ENCODE data around the gene ARHGEF38.

ARHGEF38 gene

DNA sequence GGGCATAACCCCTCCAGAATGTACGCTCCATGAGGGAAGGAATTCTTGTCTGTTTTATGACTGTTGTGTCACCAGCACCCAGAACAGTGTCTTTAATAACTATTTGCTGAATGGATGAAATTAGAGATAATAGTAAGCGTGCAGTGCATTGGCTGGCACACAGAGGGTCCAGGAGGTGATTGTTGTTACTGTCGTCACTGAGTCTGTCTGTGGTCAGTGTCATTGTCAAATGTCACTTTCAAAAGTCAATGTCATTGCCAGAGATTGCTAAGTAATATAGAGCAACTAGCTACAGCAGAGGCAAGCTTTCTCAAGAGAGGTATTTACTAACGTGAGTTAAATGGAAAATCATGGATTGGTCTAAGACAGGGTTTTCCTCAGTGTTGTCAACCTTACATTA lies 70.7 kb downstream of the ARHGEF38 start:
- Histone ChIP-seq H3K27me3 (ENCODE audit: insufficient read depth, low read length, poor library complexity, severe bottlenecking) (no peaks in the 10 kb centered on the region), H3F3A (ENCODE audit: low read depth) (no peaks in the 10 kb centered on the region), H3K4me1 (ENCODE audit: insufficient read depth, low read length, poor library complexity, severe bottlenecking) (no peaks in the 10 kb centered on the region), H3K79me2 (ENCODE audit: insufficient read depth, low read length) (no peaks in the 10 kb centered on the region), H3K4me3 (ENCODE audit: low read length, poor library complexity, severe bottlenecking) (no peak overlapping the region), H3K9me3 (ENCODE audit: insufficient read depth, low read depth, low read length) (no peaks in the 10 kb centered on the region), H3K9ac (ENCODE audit: low read depth, low read length, poor library complexity, severe bottlenecking) (no peak overlapping the region), H4K20me1 (ENCODE audit: insufficient read depth, low read length, poor library complexity, severe bottlenecking) (no peaks in the 10 kb centered on the region), H3K36me3 (ENCODE audit: insufficient read depth, low read length) (no peaks in the 10 kb centered on the region), H2AFZ (ENCODE audit: low read length) (no peak overlapping the region), H3K9me2 (replicated peaks; ENCODE audit: low read depth, low read length) (no peaks in the 10 kb centered on the region), H3K4me2 (ENCODE audit: low read depth, low read length, poor library complexity, severe bottlenecking) (no peak overlapping the region)
- TF ChIP-seq EZH2phosphoT487 (IDR thresholded peaks at IDR 0.05; ENCODE audit: borderline replicate concordance), result no peak
- TF ChIP-seq, protein P1, sequence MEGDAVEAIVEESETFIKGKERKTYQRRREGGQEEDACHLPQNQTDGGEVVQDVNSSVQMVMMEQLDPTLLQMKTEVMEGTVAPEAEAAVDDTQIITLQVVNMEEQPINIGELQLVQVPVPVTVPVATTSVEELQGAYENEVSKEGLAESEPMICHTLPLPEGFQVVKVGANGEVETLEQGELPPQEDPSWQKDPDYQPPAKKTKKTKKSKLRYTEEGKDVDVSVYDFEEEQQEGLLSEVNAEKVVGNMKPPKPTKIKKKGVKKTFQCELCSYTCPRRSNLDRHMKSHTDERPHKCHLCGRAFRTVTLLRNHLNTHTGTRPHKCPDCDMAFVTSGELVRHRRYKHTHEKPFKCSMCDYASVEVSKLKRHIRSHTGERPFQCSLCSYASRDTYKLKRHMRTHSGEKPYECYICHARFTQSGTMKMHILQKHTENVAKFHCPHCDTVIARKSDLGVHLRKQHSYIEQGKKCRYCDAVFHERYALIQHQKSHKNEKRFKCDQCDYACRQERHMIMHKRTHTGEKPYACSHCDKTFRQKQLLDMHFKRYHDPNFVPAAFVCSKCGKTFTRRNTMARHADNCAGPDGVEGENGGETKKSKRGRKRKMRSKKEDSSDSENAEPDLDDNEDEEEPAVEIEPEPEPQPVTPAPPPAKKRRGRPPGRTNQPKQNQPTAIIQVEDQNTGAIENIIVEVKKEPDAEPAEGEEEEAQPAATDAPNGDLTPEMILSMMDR (conservative IDR thresholded peaks at IDR 0.05; ENCODE audit: low read length), result no peak

DNA sequence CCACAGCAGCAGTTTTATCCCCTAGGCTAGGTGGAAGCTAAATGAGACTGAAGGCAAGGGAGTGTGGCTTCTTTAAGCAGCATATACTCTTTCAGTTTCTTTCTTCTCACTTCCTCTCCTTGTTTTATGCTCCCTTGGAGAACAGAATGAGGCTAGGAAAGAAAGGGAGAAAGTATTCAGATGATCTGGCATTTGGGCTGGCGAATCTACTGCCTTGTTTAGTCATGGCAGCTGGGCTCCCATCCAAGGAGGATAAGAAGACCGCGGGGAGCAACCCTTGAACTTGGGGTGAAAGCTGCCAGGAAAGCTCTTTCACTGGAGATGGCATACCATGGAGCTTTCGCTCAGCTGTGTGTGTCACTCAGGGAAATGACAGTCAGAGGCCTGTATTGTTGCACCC lies 72.1 kb downstream of the ARHGEF38 start:
- no peaks in the 10 kb centered on the region for H3K27me3 ChIP-seq (ENCODE audit: insufficient read depth, low read length, poor library complexity, severe bottlenecking)
- H3K36me3 ChIP-seq (ENCODE audit: insufficient read depth, low read length), result no peaks in the 10 kb centered on the region
- no peaks in the 10 kb centered on the region for H3K9me2 ChIP-seq (replicated peaks; ENCODE audit: low read depth, low read length)
- H2AFZ ChIP-seq (ENCODE audit: low read length), result no peak overlapping the region
- H3K9ac ChIP-seq (ENCODE audit: low read depth, low read length, poor library complexity, severe bottlenecking), result no peak overlapping the region
- H3F3A ChIP-seq (ENCODE audit: low read depth), result no peaks in the 10 kb centered on the region
- no peaks in the 10 kb centered on the region for H3K79me2 ChIP-seq (ENCODE audit: insufficient read depth, low read length)
- H3K9me3 ChIP-seq (ENCODE audit: insufficient read depth, low read depth, low read length), result no peaks in the 10 kb centered on the region
- H3K4me2 ChIP-seq (ENCODE audit: low read depth, low read length, poor library complexity, severe bottlenecking), result no peak overlapping the region
- no peaks in the 10 kb centered on the region for H3K4me1 ChIP-seq (ENCODE audit: insufficient read depth, low read length, poor library complexity, severe bottlenecking)
- TF ChIP-seq, protein P1 (conservative IDR thresholded peaks at IDR 0.05; ENCODE audit: low read length), result no peak
- no peak for TF ChIP-seq EZH2phosphoT487 (IDR thresholded peaks at IDR 0.05; ENCODE audit: borderline replicate concordance)
- H3K4me3 ChIP-seq (ENCODE audit: low read length, poor library complexity, severe bottlenecking), result no peak overlapping the region
- H4K20me1 ChIP-seq (ENCODE audit: insufficient read depth, low read length, poor library complexity, severe bottlenecking), result no peaks in the 10 kb centered on the region

DNA sequence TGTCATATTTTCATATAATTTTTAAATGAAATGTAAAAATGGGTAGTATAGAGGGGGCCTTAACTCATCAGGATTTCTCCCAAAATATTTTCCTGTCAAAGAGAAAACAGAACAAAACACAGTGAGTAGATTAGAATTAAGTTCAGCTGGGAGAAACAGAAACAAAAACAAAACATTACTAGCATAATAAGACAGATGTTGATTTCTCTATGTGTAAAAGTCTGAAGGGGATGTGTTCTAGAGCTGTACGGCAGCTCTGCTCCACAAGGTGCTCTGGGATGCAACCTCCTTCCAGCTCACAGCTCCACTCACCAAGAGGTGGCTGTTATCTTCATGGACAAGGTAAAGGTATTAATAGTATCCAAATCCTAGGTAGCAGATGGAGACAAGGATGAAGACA lies 72.8 kb downstream of the ARHGEF38 start:
- Histone ChIP-seq H3K4me1 (ENCODE audit: insufficient read depth, low read length, poor library complexity, severe bottlenecking) (no peaks in the 10 kb centered on the region), H3K79me2 (ENCODE audit: insufficient read depth, low read length) (no peaks in the 10 kb centered on the region), H3F3A (ENCODE audit: low read depth) (no peaks in the 10 kb centered on the region), H4K20me1 (ENCODE audit: insufficient read depth, low read length, poor library complexity, severe bottlenecking) (no peaks in the 10 kb centered on the region), H3K9ac (ENCODE audit: low read depth, low read length, poor library complexity, severe bottlenecking) (no peak overlapping the region), H3K9me3 (ENCODE audit: insufficient read depth, low read depth, low read length) (no peaks in the 10 kb centered on the region), H3K36me3 (ENCODE audit: insufficient read depth, low read length) (no peaks in the 10 kb centered on the region), H3K27me3 (ENCODE audit: insufficient read depth, low read length, poor library complexity, severe bottlenecking) (no peaks in the 10 kb centered on the region), H3K4me2 (ENCODE audit: low read depth, low read length, poor library complexity, severe bottlenecking) (no peak overlapping the region), H2AFZ (ENCODE audit: low read length) (no peak overlapping the region), H3K4me3 (ENCODE audit: low read length, poor library complexity, severe bottlenecking) (no peak overlapping the region), H3K9me2 (replicated peaks; ENCODE audit: low read depth, low read length) (no peaks in the 10 kb centered on the region)
- no peak for TF ChIP-seq EZH2phosphoT487 (IDR thresholded peaks at IDR 0.05; ENCODE audit: borderline replicate concordance)
- TF ChIP-seq, protein P1 (conservative IDR thresholded peaks at IDR 0.05; ENCODE audit: low read length), result no peak

Data from Loucy (cell line).